ENCODE data around the gene AIFM3. TPM values are rescaled to one million over a fixed set of nuclear protein-coding genes. Genes with fewer than 3 reads are reported as not detected.

The AIFM3 gene
- total and polyA plus RNA-seq, 2 of the 4 experiments (the other 2 are of a cell fraction) = 0.09 to 0.18 TPM

GRCh38 chr22:20965888-20966855, 883 bp upstream of the AIFM3 start:
- no peak overlapping the region for H2BK20ac ChIP-seq (ENCODE audit: low read depth, low read length)
- no peak overlapping the region for H4K8ac ChIP-seq (ENCODE audit: low read depth in 2 of 2, low read length in 2 of 2)
- no peak for DNase-seq
- no peak overlapping the region for H3K18ac ChIP-seq (ENCODE audit: low read depth, low read length)
- H2AK9ac ChIP-seq (replicated peaks; ENCODE audit: low read depth, low read length, poor library complexity) = peak overlapping the region; percentile 47
- peaks cover 41% of the 10 kb centered on the region for H3K27me3 ChIP-seq (ENCODE audit: control insufficient read depth, insufficient read depth, low read length)
- no peak overlapping the region for H2AK5ac ChIP-seq (ENCODE audit: low read depth, low read length)
- no peak overlapping the region for H3K9ac ChIP-seq (ENCODE audit: low read depth, low read length)
- no peaks in the 10 kb centered on the region for H3K9me3 ChIP-seq (ENCODE audit: control insufficient read depth, insufficient read depth, low read length)
- ChIA-PET CTCF (no interaction called here), POLR2A (ENCODE audit: unreplicated experiment) (no interaction called here)
- intact Hi-C loops (cut with micrococcal nuclease) = no loop called here
- no peak overlapping the region for H3K4ac ChIP-seq (ENCODE audit: low read depth, low read length)
- H4K20me1 ChIP-seq (ENCODE audit: insufficient read depth, low read length) = no peaks in the 10 kb centered on the region; the same call in 1 of the 2 replicates
- H3K36me3 ChIP-seq (ENCODE audit: control insufficient read depth, insufficient read depth, low read length) = no peaks in the 10 kb centered on the region
- no peak overlapping the region for H3K23ac ChIP-seq (ENCODE audit: low read depth, low read length)
- dilution Hi-C loops (cut with HindIII; ENCODE audit: low sequenced_read_pairs, unreplicated experiment) = no loop called here
- 67% methylated on average over 7 of the region's 13 CpGs; no CpG with 5 or more reads in 1 of the 2 experiments for WGBS, 2 experiments (ENCODE audit: extremely low coverage in 2 of 2, insufficient read length in 1 of 2)
- no peak overlapping the region for H2BK120ac ChIP-seq (ENCODE audit: low read depth, low read length)
- no peaks in the 10 kb centered on the region for H3K4me1 ChIP-seq (ENCODE audit: control insufficient read depth, insufficient read depth, low read length)
- no peak overlapping the region for H2BK5ac ChIP-seq (ENCODE audit: low read depth, low read length, poor library complexity, severe bottlenecking)
- H4K5ac ChIP-seq (ENCODE audit: low read depth, low read length) = no peak overlapping the region
- in situ Hi-C loops (cut with MboI; ENCODE audit: low sequenced_read_pairs) = no loop called here
- H3K9me1 ChIP-seq (ENCODE audit: insufficient read depth, low read length) = no peaks in the 10 kb centered on the region
- H3K56ac ChIP-seq (ENCODE audit: extremely low read depth, insufficient read depth, low read length) = no peak overlapping the region
- H2AFZ ChIP-seq (replicated peaks; ENCODE audit: low read length, poor library complexity) = no peak overlapping the region
- no peaks in the 10 kb centered on the region for H3K79me1 ChIP-seq (ENCODE audit: low read depth in 1 of 2, low read length in 2 of 2)
- BruUV-seq (replicated peaks) = no TSS peak
- no peak overlapping the region for H3K27ac ChIP-seq (ENCODE audit: insufficient read depth, low read length)
- no peak overlapping the region for H4K91ac ChIP-seq (ENCODE audit: insufficient read depth, low read depth, low read length)
- H3K4me3 ChIP-seq (ENCODE audit: insufficient read depth, low read depth, low read length) = no peak overlapping the region
- ATAC-seq (ENCODE audit: low read depth) = no peak
- H3K4me2 ChIP-seq (ENCODE audit: low read depth, low read length) = no peak overlapping the region
- H2BK15ac ChIP-seq (ENCODE audit: low read depth, low read length) = no peak overlapping the region
- H3K14ac ChIP-seq (replicated peaks; ENCODE audit: low read depth, low read length) = no peak overlapping the region
- TF ChIP-seq USF2 (IDR thresholded peaks at IDR 0.05; ENCODE audit: low read depth, low read length) = no peak
- no peak for TF ChIP-seq POLR2A (IDR thresholded peaks at IDR 0.05; ENCODE audit: low read depth, low read length)
- TF ChIP-seq RFX5 (IDR thresholded peaks at IDR 0.05; ENCODE audit: low read depth, low read length) = no peak
- no peak for TF ChIP-seq CHD1 (IDR thresholded peaks at IDR 0.05; ENCODE audit: low read depth, low read length)
- no peak for TF ChIP-seq MAZ (IDR thresholded peaks at IDR 0.05; ENCODE audit: borderline replicate concordance, low read depth, low read length)
- TF ChIP-seq NFE2L2 (IDR thresholded peaks at IDR 0.05; ENCODE audit: low read depth, low read length) = no peak
- TF ChIP-seq MAFK (IDR thresholded peaks at IDR 0.05; ENCODE audit: low read depth, low read length) = no peak
- no peak for TF ChIP-seq BHLHE40 (IDR thresholded peaks at IDR 0.05; ENCODE audit: low read depth, low read length)
- TF ChIP-seq, protein P1, sequence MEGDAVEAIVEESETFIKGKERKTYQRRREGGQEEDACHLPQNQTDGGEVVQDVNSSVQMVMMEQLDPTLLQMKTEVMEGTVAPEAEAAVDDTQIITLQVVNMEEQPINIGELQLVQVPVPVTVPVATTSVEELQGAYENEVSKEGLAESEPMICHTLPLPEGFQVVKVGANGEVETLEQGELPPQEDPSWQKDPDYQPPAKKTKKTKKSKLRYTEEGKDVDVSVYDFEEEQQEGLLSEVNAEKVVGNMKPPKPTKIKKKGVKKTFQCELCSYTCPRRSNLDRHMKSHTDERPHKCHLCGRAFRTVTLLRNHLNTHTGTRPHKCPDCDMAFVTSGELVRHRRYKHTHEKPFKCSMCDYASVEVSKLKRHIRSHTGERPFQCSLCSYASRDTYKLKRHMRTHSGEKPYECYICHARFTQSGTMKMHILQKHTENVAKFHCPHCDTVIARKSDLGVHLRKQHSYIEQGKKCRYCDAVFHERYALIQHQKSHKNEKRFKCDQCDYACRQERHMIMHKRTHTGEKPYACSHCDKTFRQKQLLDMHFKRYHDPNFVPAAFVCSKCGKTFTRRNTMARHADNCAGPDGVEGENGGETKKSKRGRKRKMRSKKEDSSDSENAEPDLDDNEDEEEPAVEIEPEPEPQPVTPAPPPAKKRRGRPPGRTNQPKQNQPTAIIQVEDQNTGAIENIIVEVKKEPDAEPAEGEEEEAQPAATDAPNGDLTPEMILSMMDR (conservative IDR thresholded peaks at IDR 0.05; ENCODE audit: low read depth, low read length) = no peak
- TF ChIP-seq, protein P2, sequence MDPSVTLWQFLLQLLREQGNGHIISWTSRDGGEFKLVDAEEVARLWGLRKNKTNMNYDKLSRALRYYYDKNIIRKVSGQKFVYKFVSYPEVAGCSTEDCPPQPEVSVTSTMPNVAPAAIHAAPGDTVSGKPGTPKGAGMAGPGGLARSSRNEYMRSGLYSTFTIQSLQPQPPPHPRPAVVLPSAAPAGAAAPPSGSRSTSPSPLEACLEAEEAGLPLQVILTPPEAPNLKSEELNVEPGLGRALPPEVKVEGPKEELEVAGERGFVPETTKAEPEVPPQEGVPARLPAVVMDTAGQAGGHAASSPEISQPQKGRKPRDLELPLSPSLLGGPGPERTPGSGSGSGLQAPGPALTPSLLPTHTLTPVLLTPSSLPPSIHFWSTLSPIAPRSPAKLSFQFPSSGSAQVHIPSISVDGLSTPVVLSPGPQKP (IDR thresholded peaks at IDR 0.05; ENCODE audit: borderline replicate concordance, low read depth, low read length) = no peak
- no peak for TF ChIP-seq CEBPB (IDR thresholded peaks at IDR 0.05; ENCODE audit: low read depth, low read length)
- TF ChIP-seq RCOR1 (IDR thresholded peaks at IDR 0.05; ENCODE audit: insufficient replicate concordance, low read length) = no peak
- TF ChIP-seq MXI1 (IDR thresholded peaks at IDR 0.05; ENCODE audit: borderline replicate concordance, low read depth, low read length) = no peak
- TF ChIP-seq SMC3 (IDR thresholded peaks at IDR 0.05; ENCODE audit: low read depth, low read length) = no peak
- TF ChIP-seq FOS (IDR thresholded peaks at IDR 0.05; ENCODE audit: low read depth, low read length) = no peak

Data from IMR-90 (cell line).